ENCODE results near the gene BRD7.

BRD7 gene

DNA sequence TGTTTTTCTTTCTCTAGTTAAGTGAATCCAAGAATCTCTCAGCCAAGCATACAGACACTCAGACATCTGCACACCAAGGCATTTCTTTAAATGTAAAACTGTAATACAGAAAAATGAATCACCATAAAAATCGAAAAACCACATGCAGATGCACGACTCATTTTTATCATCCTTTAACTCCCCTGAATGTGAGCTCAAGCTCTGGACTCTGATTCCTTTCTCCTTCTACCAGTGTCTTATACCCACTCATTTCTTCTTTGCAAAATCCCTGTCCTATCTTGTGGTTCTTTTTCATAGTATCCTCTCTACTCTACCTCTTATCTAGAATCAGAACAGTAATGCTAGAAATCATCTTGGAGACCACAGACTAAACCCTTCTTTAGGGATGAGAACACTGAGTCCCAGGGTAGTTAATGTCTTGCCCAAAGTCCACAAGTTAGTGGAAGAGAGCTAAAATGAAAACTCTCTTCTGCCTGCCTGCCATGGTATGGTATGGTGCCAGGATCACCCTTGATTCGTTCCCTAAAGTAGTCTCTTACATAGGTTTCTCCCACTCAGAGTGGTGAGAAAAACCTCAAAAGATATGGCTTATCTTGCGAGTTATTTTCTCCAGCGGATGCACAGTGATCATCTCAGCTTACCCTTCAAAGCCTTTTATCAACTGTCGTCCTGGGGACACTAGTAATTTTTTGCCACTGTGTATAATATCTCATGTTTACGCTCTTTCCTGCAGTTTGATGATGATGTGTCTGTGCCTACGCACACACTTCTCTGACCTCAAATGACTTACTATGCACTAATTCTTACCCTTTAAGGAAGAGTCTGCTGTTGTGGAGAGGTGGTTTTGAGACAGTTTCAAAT is 30.2 kb downstream of the BRD7 start:
- TF ChIP-seq, protein P1, sequence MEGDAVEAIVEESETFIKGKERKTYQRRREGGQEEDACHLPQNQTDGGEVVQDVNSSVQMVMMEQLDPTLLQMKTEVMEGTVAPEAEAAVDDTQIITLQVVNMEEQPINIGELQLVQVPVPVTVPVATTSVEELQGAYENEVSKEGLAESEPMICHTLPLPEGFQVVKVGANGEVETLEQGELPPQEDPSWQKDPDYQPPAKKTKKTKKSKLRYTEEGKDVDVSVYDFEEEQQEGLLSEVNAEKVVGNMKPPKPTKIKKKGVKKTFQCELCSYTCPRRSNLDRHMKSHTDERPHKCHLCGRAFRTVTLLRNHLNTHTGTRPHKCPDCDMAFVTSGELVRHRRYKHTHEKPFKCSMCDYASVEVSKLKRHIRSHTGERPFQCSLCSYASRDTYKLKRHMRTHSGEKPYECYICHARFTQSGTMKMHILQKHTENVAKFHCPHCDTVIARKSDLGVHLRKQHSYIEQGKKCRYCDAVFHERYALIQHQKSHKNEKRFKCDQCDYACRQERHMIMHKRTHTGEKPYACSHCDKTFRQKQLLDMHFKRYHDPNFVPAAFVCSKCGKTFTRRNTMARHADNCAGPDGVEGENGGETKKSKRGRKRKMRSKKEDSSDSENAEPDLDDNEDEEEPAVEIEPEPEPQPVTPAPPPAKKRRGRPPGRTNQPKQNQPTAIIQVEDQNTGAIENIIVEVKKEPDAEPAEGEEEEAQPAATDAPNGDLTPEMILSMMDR (conservative IDR thresholded peaks at IDR 0.05; ENCODE audit: low read depth, low read length), result no peak
- no peak for DNase-seq (ENCODE audit: low read depth)

GRCh38 chr16:50336884-50337283 is 31.9 kb downstream of the BRD7 start:
- no peak overlapping the region for H3K4me3 ChIP-seq (ENCODE audit: low read length)
- DNase-seq (ENCODE audit: low read depth), result no peak
- TF ChIP-seq, protein P1 (conservative IDR thresholded peaks at IDR 0.05; ENCODE audit: low read depth, low read length), result no peak

More for the DNA sequence above, 30.2 kb downstream of the BRD7 start:
- no peak overlapping the region for H3K4me3 ChIP-seq (ENCODE audit: low read length)

- no peak for DNase-seq (ENCODE audit: low read depth)
- H3K4me3 ChIP-seq (ENCODE audit: low read length), result no peak overlapping the region
- TF ChIP-seq, protein P1 (conservative IDR thresholded peaks at IDR 0.05; ENCODE audit: low read depth, low read length), result no peak
These were observed 33.4 kb downstream of the BRD7 start for GRCh38 chr16:50335196-50335958.

GRCh38 chr16:50334106-50334975 is 34.4 kb downstream of the BRD7 start:
- H3K4me3 ChIP-seq (ENCODE audit: low read length), result no peak overlapping the region
- TF ChIP-seq, protein P1 (conservative IDR thresholded peaks at IDR 0.05; ENCODE audit: low read depth, low read length), result no peak
- no peak for DNase-seq (ENCODE audit: low read depth)

GRCh38 chr16:50332599-50332998 is 36.2 kb downstream of the BRD7 start:
- H3K4me3 ChIP-seq (ENCODE audit: low read length), result no peak overlapping the region
- no peak for DNase-seq (ENCODE audit: low read depth)
- TF ChIP-seq, protein P1 (conservative IDR thresholded peaks at IDR 0.05; ENCODE audit: low read depth, low read length), result no peak

DNA sequence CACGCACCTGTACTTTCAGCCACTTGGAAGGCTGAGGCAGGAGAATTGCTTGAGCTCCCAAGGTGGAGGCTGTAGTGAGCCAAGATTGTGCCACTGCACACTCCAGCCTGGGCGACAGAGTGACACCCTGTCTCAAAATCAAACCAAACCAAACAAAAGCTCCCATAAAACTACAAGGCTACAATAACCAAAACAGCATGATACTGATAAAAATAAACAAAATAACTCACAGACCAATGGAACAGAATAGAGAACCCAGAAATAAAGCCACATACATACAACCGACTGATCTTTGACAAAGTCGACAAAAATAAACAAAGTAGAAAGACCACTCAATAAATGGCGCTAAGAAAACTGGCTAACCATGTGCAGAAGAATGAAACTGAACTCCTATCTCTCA is 37.2 kb downstream of the BRD7 start:
- TF ChIP-seq, protein P1 (conservative IDR thresholded peaks at IDR 0.05; ENCODE audit: low read depth, low read length), result no peak
- DNase-seq (ENCODE audit: low read depth), result no peak
- H3K4me3 ChIP-seq (ENCODE audit: low read length), result no peak overlapping the region

Data from retinal pigment epithelial cell (primary cell).